IPS-20b (cell line): ENCODE data around the gene SPATA21.

Source experiments
- H3K27ac ChIP-seq: one replicate; pipeline ENCODE4 v1.5.1; 2013; ENCODE audit warnings: low read length
- H3K27me3 ChIP-seq: 2 replicates; pipeline ENCODE4 v1.6.1; 2013; ENCODE audit warnings: mild to moderate bottlenecking, low read length, inconsistent platforms; ENCODE audit not compliant: insufficient read depth
- H3K36me3 ChIP-seq: 2 replicates; pipeline ENCODE4 v1.6.1; 2013; ENCODE audit warnings: low read depth, mild to moderate bottlenecking, inconsistent platforms, low read length, moderate library complexity; ENCODE audit not compliant: insufficient read depth
- H3K4me1 ChIP-seq: 2 replicates; pipeline ENCODE4 v1.6.1; 2013; ENCODE audit warnings: mild to moderate bottlenecking, control low read depth, inconsistent platforms, low read length, moderate library complexity; ENCODE audit not compliant: insufficient read depth
- H3K4me3 ChIP-seq: 2 replicates; pipeline ENCODE4 v1.5.1; 2013; ENCODE audit warnings: mild to moderate bottlenecking, low read length, inconsistent platforms
- H3K9ac ChIP-seq: 2 replicates; pipeline ENCODE4 v1.6.1; 2013; ENCODE audit warnings: low read depth, mild to moderate bottlenecking, inconsistent platforms, low read length, moderate library complexity
- H3K9me3 ChIP-seq: 2 replicates; pipeline ENCODE4 v1.6.1; 2013; ENCODE audit warnings: mild to moderate bottlenecking, low read depth, low read length, inconsistent platforms; ENCODE audit not compliant: insufficient read depth

SPATA21 gene

GRCh38 chr1:16409536-16410152 is 27.6 kb downstream of the SPATA21 start:
- H3K27ac ChIP-seq, result no peak overlapping the region
- no peaks in the 10 kb centered on the region for H3K9me3 ChIP-seq
- no peaks in the 10 kb centered on the region for H3K36me3 ChIP-seq
- no peak overlapping the region for H3K9ac ChIP-seq
- no peaks in the 10 kb centered on the region for H3K4me1 ChIP-seq
- H3K27me3 ChIP-seq, result no peaks in the 10 kb centered on the region
- no peak overlapping the region for H3K4me3 ChIP-seq

- Histone ChIP-seq H3K9ac (no peak overlapping the region), H3K27me3 (no peaks in the 10 kb centered on the region), H3K36me3 (no peaks in the 10 kb centered on the region), H3K9me3 (no peaks in the 10 kb centered on the region), H3K4me1 (no peaks in the 10 kb centered on the region), H3K27ac (no peak overlapping the region), H3K4me3 (no peak overlapping the region)
These were observed 30.4 kb downstream of the SPATA21 start for GRCh38 chr1:16406868-16407267.

GRCh38 chr1:16405441-16405840 is 31.8 kb downstream of the SPATA21 start:
- Histone ChIP-seq H3K9ac (no peak overlapping the region), H3K27me3 (no peaks in the 10 kb centered on the region), H3K36me3 (no peaks in the 10 kb centered on the region), H3K4me1 (no peaks in the 10 kb centered on the region), H3K9me3 (no peaks in the 10 kb centered on the region), H3K27ac (no peak overlapping the region), H3K4me3 (no peak overlapping the region)

GRCh38 chr1:16402742-16403141 is 34.5 kb downstream of the SPATA21 start:
- H3K4me1 ChIP-seq, result no peaks in the 10 kb centered on the region

GRCh38 chr1:16398371-16398953 is 38.8 kb downstream of the SPATA21 start:
- Histone ChIP-seq H3K9me3 (no peaks in the 10 kb centered on the region), H3K4me1 (no peaks in the 10 kb centered on the region), H3K4me3 (no peak overlapping the region), H3K27ac (no peak overlapping the region), H3K27me3 (no peaks in the 10 kb centered on the region), H3K36me3 (peaks cover 47% of the 10 kb centered on the region), H3K9ac (no peak overlapping the region)

More at GRCh38 chr1:16402742-16403141, 34.5 kb downstream of the SPATA21 start:
- Histone ChIP-seq H3K9ac (no peak overlapping the region), H3K36me3 (peaks cover 8% of the 10 kb centered on the region), H3K9me3 (no peaks in the 10 kb centered on the region), H3K27ac (no peak overlapping the region), H3K27me3 (no peaks in the 10 kb centered on the region), H3K4me3 (no peak overlapping the region)

GRCh38 chr1:16397120-16397519 is 40.1 kb downstream of the SPATA21 start:
- H3K9ac ChIP-seq, result no peak overlapping the region
- peaks cover 7% of the 10 kb centered on the region for H3K4me1 ChIP-seq
- H3K36me3 ChIP-seq, result peaks cover 49% of the 10 kb centered on the region
- no peak overlapping the region for H3K4me3 ChIP-seq
- no peak overlapping the region for H3K27ac ChIP-seq
- H3K9me3 ChIP-seq, result no peaks in the 10 kb centered on the region
- no peaks in the 10 kb centered on the region for H3K27me3 ChIP-seq

- Histone ChIP-seq H3K9ac (no peak overlapping the region), H3K4me1 (peaks cover 12% of the 10 kb centered on the region), H3K9me3 (no peaks in the 10 kb centered on the region), H3K36me3 (peaks cover 49% of the 10 kb centered on the region), H3K27me3 (no peaks in the 10 kb centered on the region), H3K27ac (no peak overlapping the region), H3K4me3 (no peak overlapping the region)
These were observed 40.6 kb downstream of the SPATA21 start for GRCh38 chr1:16396591-16396990.

- Histone ChIP-seq H3K27ac (no peak overlapping the region), H3K4me1 (peaks cover 15% of the 10 kb centered on the region), H3K9me3 (no peaks in the 10 kb centered on the region), H3K36me3 (peaks cover 49% of the 10 kb centered on the region), H3K4me3 (no peak overlapping the region), H3K27me3 (no peaks in the 10 kb centered on the region), H3K9ac (no peak overlapping the region)
These were observed 42.2 kb downstream of the SPATA21 start for GRCh38 chr1:16394977-16395376.

GRCh38 chr1:16393570-16394521 is 43.4 kb downstream of the SPATA21 start:
- peaks cover 46% of the 10 kb centered on the region for H3K36me3 ChIP-seq
- no peak overlapping the region for H3K9ac ChIP-seq
- peaks cover 15% of the 10 kb centered on the region for H3K4me1 ChIP-seq
- no peak overlapping the region for H3K4me3 ChIP-seq
- no peaks in the 10 kb centered on the region for H3K27me3 ChIP-seq
- no peaks in the 10 kb centered on the region for H3K9me3 ChIP-seq
- no peak overlapping the region for H3K27ac ChIP-seq

- Histone ChIP-seq H3K4me1 (peaks cover 15% of the 10 kb centered on the region), H3K4me3 (no peak overlapping the region), H3K9me3 (no peaks in the 10 kb centered on the region), H3K36me3 (peaks cover 41% of the 10 kb centered on the region), H3K27ac (no peak overlapping the region), H3K9ac (no peak overlapping the region), H3K27me3 (no peaks in the 10 kb centered on the region)
These were observed 44.3 kb downstream of the SPATA21 start for GRCh38 chr1:16392740-16393569.

- Histone ChIP-seq H3K4me1 (peaks cover 15% of the 10 kb centered on the region), H3K9me3 (no peaks in the 10 kb centered on the region), H3K36me3 (peaks cover 31% of the 10 kb centered on the region), H3K27me3 (no peaks in the 10 kb centered on the region), H3K27ac (no peak overlapping the region), H3K4me3 (no peak overlapping the region), H3K9ac (no peak overlapping the region)
These were observed 45.8 kb downstream of the SPATA21 start for GRCh38 chr1:16391411-16391810.
